ENCODE data around the gene SPI1.

SPI1 gene

DNA sequence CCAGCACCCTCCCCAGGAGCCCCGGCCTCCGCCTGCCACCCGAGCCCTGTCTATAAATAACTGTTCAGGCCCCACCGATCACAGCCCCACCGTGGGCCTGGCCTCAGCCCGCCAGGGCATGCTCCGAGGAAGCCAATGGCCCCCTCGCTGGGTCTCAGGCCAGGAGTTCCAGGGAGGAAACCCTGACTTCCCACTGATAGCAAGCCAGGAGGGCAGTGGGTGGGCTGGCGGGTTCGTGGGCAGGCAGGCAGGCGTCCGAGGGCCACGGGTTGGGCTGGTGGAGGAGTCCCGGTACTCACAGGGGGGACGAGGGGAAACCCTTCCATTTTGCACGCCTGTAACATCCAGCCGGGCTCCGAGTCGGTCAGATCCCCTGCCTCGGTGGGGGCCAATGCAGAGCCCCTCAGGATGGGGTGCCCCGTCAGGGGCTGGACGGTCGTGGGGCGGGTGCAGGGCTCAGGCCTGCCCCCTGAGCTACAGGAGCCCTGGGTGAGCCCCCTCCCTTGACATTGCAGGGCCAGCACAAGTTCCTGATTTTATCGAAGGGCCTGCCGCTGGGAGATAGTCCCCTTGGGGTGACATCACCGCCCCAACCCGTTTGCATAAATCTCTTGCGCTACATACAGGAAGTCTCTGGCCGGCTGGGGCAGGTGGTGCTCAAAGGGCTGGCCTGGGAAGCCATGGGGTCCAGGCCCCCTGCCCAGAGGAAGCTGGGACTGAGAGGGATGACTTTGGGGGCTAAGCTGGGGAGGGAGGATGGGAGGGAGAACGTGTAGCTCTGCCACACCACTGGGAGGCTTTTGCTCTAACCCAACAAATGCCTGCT, at the start of gene SPI1:
Gene SPI1 (minus strand): TSS at position 538 of the 826 bp plus-strand sequence. CDS start 194 bp downstream, at position 344.
- Histone ChIP-seq H3F3A (ENCODE audit: insufficient read depth) (no peaks in the 10 kb centered on the region), H3K79me2 (ENCODE audit: insufficient read depth, low read length) (peaks cover 32% of the 10 kb centered on the region), H3K36me3 (ENCODE audit: low read length) (no peaks in the 10 kb centered on the region), H3K9ac (ENCODE audit: low read length) (peak within 1 kb of the TSS; percentile 97), H3K9me3 (ENCODE audit: insufficient read depth, low read length) (no peaks in the 10 kb centered on the region), H3K27ac (ENCODE audit: low read depth, low read length) (peak within 1 kb of the TSS; percentile 90), H3K27me3 (ENCODE audit: low read length) (no peaks in the 10 kb centered on the region), H3K9me2 (replicated peaks; ENCODE audit: insufficient read depth, low read length) (no peaks in the 10 kb centered on the region), H2AFZ (ENCODE audit: low read depth, low read length, severe bottlenecking) (peak within 1 kb of the TSS; percentile 81), H3K4me2 (ENCODE audit: low read depth, low read length, poor library complexity, severe bottlenecking) (peak within 1 kb of the TSS; percentile 79), H4K20me1 (ENCODE audit: low read depth, low read length) (no peaks in the 10 kb centered on the region), H3K4me3 (ENCODE audit: insufficient read depth, low read length, poor library complexity, severe bottlenecking) (peak within 1 kb of the TSS; percentile 74)
- TF ChIP-seq, protein P1, sequence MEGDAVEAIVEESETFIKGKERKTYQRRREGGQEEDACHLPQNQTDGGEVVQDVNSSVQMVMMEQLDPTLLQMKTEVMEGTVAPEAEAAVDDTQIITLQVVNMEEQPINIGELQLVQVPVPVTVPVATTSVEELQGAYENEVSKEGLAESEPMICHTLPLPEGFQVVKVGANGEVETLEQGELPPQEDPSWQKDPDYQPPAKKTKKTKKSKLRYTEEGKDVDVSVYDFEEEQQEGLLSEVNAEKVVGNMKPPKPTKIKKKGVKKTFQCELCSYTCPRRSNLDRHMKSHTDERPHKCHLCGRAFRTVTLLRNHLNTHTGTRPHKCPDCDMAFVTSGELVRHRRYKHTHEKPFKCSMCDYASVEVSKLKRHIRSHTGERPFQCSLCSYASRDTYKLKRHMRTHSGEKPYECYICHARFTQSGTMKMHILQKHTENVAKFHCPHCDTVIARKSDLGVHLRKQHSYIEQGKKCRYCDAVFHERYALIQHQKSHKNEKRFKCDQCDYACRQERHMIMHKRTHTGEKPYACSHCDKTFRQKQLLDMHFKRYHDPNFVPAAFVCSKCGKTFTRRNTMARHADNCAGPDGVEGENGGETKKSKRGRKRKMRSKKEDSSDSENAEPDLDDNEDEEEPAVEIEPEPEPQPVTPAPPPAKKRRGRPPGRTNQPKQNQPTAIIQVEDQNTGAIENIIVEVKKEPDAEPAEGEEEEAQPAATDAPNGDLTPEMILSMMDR (IDR thresholded peaks at IDR 0.05; ENCODE audit: insufficient read depth, low read length, poor library complexity, severe bottlenecking), result no peak
- TF ChIP-seq EZH2phosphoT487 (conservative IDR thresholded peaks at IDR 0.05; ENCODE audit: low read length), result no peak

DNA sequence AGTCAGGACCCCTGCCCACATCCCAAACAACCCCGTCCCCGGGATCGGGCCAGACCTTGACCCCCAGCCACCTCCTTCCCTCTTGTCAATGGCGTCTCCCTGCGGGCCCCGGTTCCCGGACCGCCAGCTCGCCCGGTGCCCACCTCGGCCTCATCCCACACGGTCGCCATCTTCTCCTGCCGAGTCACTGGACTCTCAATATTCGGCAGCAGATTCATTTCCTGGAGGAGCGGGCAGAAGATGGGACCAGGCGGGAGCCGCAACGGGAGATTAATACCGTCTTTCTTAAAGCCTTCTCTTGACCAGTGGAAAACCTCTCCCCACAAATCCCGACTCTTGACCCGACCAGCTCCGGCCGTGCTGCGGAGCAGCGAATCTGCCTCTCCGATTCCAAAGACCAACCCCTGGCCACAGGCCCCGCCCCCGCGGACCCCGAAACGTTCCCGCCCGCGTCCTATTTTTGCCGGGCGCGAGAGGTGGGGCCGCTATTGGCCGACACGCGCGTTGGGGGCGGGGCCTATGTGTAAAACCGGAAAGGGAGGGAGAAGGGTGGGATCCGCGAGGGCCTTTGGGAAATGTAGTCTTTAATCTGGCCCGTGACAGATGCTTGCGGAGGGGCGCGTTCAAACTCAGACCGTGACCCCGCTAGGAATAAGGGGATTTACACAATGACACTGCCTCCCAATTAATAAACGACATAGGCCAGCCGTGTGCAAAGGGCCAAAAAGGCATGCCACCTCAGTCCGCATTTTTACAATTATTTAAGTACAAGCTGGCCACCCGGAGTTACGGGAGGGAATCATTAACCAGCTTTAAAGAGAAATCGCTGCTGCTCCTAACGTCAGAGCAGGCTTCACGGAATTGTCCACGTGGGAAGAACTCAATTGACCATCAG, 48.0 kb upstream of the SPI1 start, which contains the start of gene PSMC3:
Gene PSMC3 (minus strand): TSS at position 378 of the 895 bp plus-strand sequence. CDS start 160 bp downstream, at position 218.
- peak within 1 kb of the TSS; percentile 60 for H3K27ac ChIP-seq (ENCODE audit: low read depth, low read length)
- no peaks in the 10 kb centered on the region for H3K27me3 ChIP-seq (ENCODE audit: low read length)
- H3K9me2 ChIP-seq (replicated peaks; ENCODE audit: insufficient read depth, low read length), result no peaks in the 10 kb centered on the region
- peak within 1 kb of the TSS; percentile 90 for H3K4me3 ChIP-seq (ENCODE audit: insufficient read depth, low read length, poor library complexity, severe bottlenecking)
- H3K36me3 ChIP-seq (ENCODE audit: low read length), result no peaks in the 10 kb centered on the region
- peak within 1 kb of the TSS; percentile 88 for H3K4me2 ChIP-seq (ENCODE audit: low read depth, low read length, poor library complexity, severe bottlenecking)
- peak within 1 kb of the TSS; percentile 93 for H2AFZ ChIP-seq (ENCODE audit: low read depth, low read length, severe bottlenecking)
- TF ChIP-seq EZH2phosphoT487 (conservative IDR thresholded peaks at IDR 0.05; ENCODE audit: low read length), result no peak
- TF ChIP-seq, protein P1 (IDR thresholded peaks at IDR 0.05; ENCODE audit: insufficient read depth, low read length, poor library complexity, severe bottlenecking), result no peak
- no peaks in the 10 kb centered on the region for H4K20me1 ChIP-seq (ENCODE audit: low read depth, low read length)
- peak within 1 kb of the TSS; percentile 91 for H3K9ac ChIP-seq (ENCODE audit: low read length)
- H3K9me3 ChIP-seq (ENCODE audit: insufficient read depth, low read length), result no peaks in the 10 kb centered on the region
- peaks cover 26% of the 10 kb centered on the region for H3K79me2 ChIP-seq (ENCODE audit: insufficient read depth, low read length)
- no peaks in the 10 kb centered on the region for H3F3A ChIP-seq (ENCODE audit: insufficient read depth)

DNA sequence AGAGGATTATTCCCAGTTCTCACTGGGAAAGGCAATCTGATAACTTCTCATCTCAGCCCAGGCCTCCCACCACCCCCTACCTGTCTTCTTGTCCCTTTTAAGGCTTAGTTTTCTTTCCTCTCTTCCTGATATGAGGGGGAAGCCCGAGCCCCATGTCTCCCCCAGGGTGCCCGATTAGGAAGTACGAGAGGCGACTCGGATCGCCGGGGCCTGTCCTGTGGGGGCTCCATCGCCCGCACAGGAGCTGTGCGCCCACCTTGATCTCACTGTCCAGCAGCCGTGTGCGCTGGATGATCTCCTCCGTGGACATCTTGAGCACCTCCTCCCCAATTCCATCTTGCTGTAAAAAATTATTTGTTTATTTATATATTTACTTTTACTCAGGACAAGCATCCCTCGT, 47.3 kb upstream of the SPI1 start:
- H3K4me2 ChIP-seq (ENCODE audit: low read depth, low read length, poor library complexity, severe bottlenecking), result peak overlapping the region; percentile 88
- peak overlapping the region; percentile 91 for H3K9ac ChIP-seq (ENCODE audit: low read length)
- TF ChIP-seq, protein P1 (IDR thresholded peaks at IDR 0.05; ENCODE audit: insufficient read depth, low read length, poor library complexity, severe bottlenecking), result no peak
- TF ChIP-seq EZH2phosphoT487 (conservative IDR thresholded peaks at IDR 0.05; ENCODE audit: low read length), result no peak
- H4K20me1 ChIP-seq (ENCODE audit: low read depth, low read length), result no peaks in the 10 kb centered on the region
- H3K27me3 ChIP-seq (ENCODE audit: low read length), result no peaks in the 10 kb centered on the region
- peaks cover 26% of the 10 kb centered on the region for H3K79me2 ChIP-seq (ENCODE audit: insufficient read depth, low read length)
- H2AFZ ChIP-seq (ENCODE audit: low read depth, low read length, severe bottlenecking), result peak overlapping the region; percentile 86
- H3K27ac ChIP-seq (ENCODE audit: low read depth, low read length), result peak overlapping the region; percentile 60
- no peaks in the 10 kb centered on the region for H3K9me3 ChIP-seq (ENCODE audit: insufficient read depth, low read length)
- H3K4me3 ChIP-seq (ENCODE audit: insufficient read depth, low read length, poor library complexity, severe bottlenecking), result peak overlapping the region; percentile 90
- H3K9me2 ChIP-seq (replicated peaks; ENCODE audit: insufficient read depth, low read length), result no peaks in the 10 kb centered on the region
- H3F3A ChIP-seq (ENCODE audit: insufficient read depth), result no peaks in the 10 kb centered on the region
- H3K36me3 ChIP-seq (ENCODE audit: low read length), result no peaks in the 10 kb centered on the region

Data from SU-DHL-6 (cell line).